NCI-H460 (cell line): ENCODE measurements around the gene DPEP3. TPM values are rescaled to one million over a fixed set of nuclear protein-coding genes. Genes with fewer than 3 reads are reported as not detected.

Source experiments
- DNase-seq: peaks from one replicate; pipeline ENCODE4 v3.0.0-alpha.2; 2016; ENCODE audit warnings: low read depth; ENCODE audit errors: extremely low read depth
- total RNA-seq: library from RNA; depleted of rRNA; stranded (reverse); fragments of >200 nt; shearing (Covaris generic); gene quantifications from 2 replicates; pipeline ENCODE4 v1.2.3, GENCODE V29; 2014

DPEP3 gene
- total RNA-seq, 1 experiment from 2014 or later = not detected

GRCh38 chr16:67967958-67968399 is 12.3 kb downstream of the DPEP3 start:
- DNase-seq = no peak

GRCh38 chr16:67967183-67967957 is 12.9 kb downstream of the DPEP3 start:
- DNase-seq = no peak

- DNase-seq = no peak
These were observed 13.6 kb downstream of the DPEP3 start for GRCh38 chr16:67966549-67967182.

- no peak for DNase-seq
These were observed 14.4 kb downstream of the DPEP3 start for GRCh38 chr16:67965668-67966548.

GRCh38 chr16:67964477-67965131 is 15.7 kb downstream of the DPEP3 start:
- no peak for DNase-seq

GRCh38 chr16:67963662-67964321 is 16.5 kb downstream of the DPEP3 start:
- no peak for DNase-seq

GRCh38 chr16:67963292-67963661 is 17.0 kb downstream of the DPEP3 start:
- no peak for DNase-seq

GRCh38 chr16:67962135-67962534 is 18.2 kb downstream of the DPEP3 start:
- no peak for DNase-seq

- no peak for DNase-seq
These were observed 18.7 kb downstream of the DPEP3 start for GRCh38 chr16:67961551-67961957.

- DNase-seq = no peak
These were observed 20.6 kb downstream of the DPEP3 start for GRCh38 chr16:67959536-67960329.

GRCh38 chr16:67957622-67958021 is 22.7 kb downstream of the DPEP3 start:
- no peak for DNase-seq

- no peak for DNase-seq
These were observed 25.7 kb downstream of the DPEP3 start for GRCh38 chr16:67954421-67955196.

- DNase-seq = no peak
These were observed 26.5 kb downstream of the DPEP3 start for GRCh38 chr16:67953641-67954375.

GRCh38 chr16:67951485-67951884 is 28.8 kb downstream of the DPEP3 start:
- DNase-seq = no peak

- DNase-seq = no peak
These were observed 29.9 kb downstream of the DPEP3 start for GRCh38 chr16:67950335-67950843.

- no peak for DNase-seq
These were observed 30.7 kb downstream of the DPEP3 start for GRCh38 chr16:67949645-67950044.

GRCh38 chr16:67948015-67948414 is 32.3 kb downstream of the DPEP3 start:
- no peak for DNase-seq
